ENCODE data around the gene CTDSP1.

CTDSP1 gene

GRCh38 chr2:218418321-218418716 is 18.7 kb downstream of the CTDSP1 start:
- no peak overlapping the region for H3K4me3 Mint-ChIP-seq
- H3K9me3 Mint-ChIP-seq: no peaks in the 10 kb centered on the region
- H3K27ac Mint-ChIP-seq: no peak overlapping the region
- H3K27me3 Mint-ChIP-seq: no peaks in the 10 kb centered on the region
- intact Hi-C loops (cut with micrococcal nuclease): loop anchor here (10.0 kb wide), 1 partner anchor 216 kb away; no protein-coding TSS in a partner anchor
- no peaks in the 10 kb centered on the region for H3K36me3 Mint-ChIP-seq (ENCODE audit: low read depth)
- H3K4me1 Mint-ChIP-seq (ENCODE audit: low read depth): peaks cover 8% of the 10 kb centered on the region

- Mint-ChIP-seq H3K4me3 (no peak within 1 kb of the TSS), H3K27ac (no peak within 1 kb of the TSS), H3K9me3 (no peaks in the 10 kb centered on the region), H3K4me1 (ENCODE audit: low read depth) (peaks cover 8% of the 10 kb centered on the region), H3K27me3 (no peaks in the 10 kb centered on the region), H3K36me3 (ENCODE audit: low read depth) (no peaks in the 10 kb centered on the region)
- intact Hi-C loops (cut with micrococcal nuclease): loop anchor here (10.0 kb wide), 1 partner anchor 216 kb away; no protein-coding TSS in a partner anchor
Measured at GRCh38 chr2:218418717-218419458, 19.2 kb downstream of the CTDSP1 start, which contains the start of gene VIL1. Gene VIL1, plus strand, starts transcription at chr2:218419123. Its CDS starts 4,656 bp downstream, at chr2:218423779.

GRCh38 chr2:218419630-218420216 is 20.1 kb downstream of the CTDSP1 start:
- H3K4me1 Mint-ChIP-seq (ENCODE audit: low read depth): peaks cover 8% of the 10 kb centered on the region
- no peak overlapping the region for H3K27ac Mint-ChIP-seq
- H3K27me3 Mint-ChIP-seq: no peaks in the 10 kb centered on the region
- H3K9me3 Mint-ChIP-seq: no peaks in the 10 kb centered on the region
- no peaks in the 10 kb centered on the region for H3K36me3 Mint-ChIP-seq (ENCODE audit: low read depth)
- intact Hi-C loops (cut with micrococcal nuclease): loop anchor here (10.0 kb wide), 1 partner anchor 215 kb away; no protein-coding TSS in a partner anchor
- no peak overlapping the region for H3K4me3 Mint-ChIP-seq

- Mint-ChIP-seq H3K4me3 (no peak overlapping the region), H3K27me3 (no peaks in the 10 kb centered on the region), H3K4me1 (ENCODE audit: low read depth) (peaks cover 8% of the 10 kb centered on the region), H3K9me3 (no peaks in the 10 kb centered on the region), H3K36me3 (ENCODE audit: low read depth) (no peaks in the 10 kb centered on the region), H3K27ac (no peak overlapping the region)
- intact Hi-C loops (cut with micrococcal nuclease): no loop called here
Measured at GRCh38 chr2:218421027-218421426, 21.4 kb downstream of the CTDSP1 start.

GRCh38 chr2:218422403-218423086 is 22.9 kb downstream of the CTDSP1 start:
- no peaks in the 10 kb centered on the region for H3K27me3 Mint-ChIP-seq
- H3K9me3 Mint-ChIP-seq: no peaks in the 10 kb centered on the region
- H3K27ac Mint-ChIP-seq: no peak overlapping the region
- peaks cover 8% of the 10 kb centered on the region for H3K4me1 Mint-ChIP-seq (ENCODE audit: low read depth)
- H3K4me3 Mint-ChIP-seq: no peak overlapping the region
- intact Hi-C loops (cut with micrococcal nuclease): no loop called here
- no peaks in the 10 kb centered on the region for H3K36me3 Mint-ChIP-seq (ENCODE audit: low read depth)

- H3K4me1 Mint-ChIP-seq (ENCODE audit: low read depth): peaks cover 8% of the 10 kb centered on the region
- no peaks in the 10 kb centered on the region for H3K36me3 Mint-ChIP-seq (ENCODE audit: low read depth)
- H3K9me3 Mint-ChIP-seq: no peaks in the 10 kb centered on the region
- H3K27ac Mint-ChIP-seq: no peak overlapping the region
- H3K4me3 Mint-ChIP-seq: no peak overlapping the region
- H3K27me3 Mint-ChIP-seq: no peaks in the 10 kb centered on the region
- intact Hi-C loops (cut with micrococcal nuclease): no loop called here
Measured at GRCh38 chr2:218423584-218423983, 23.9 kb downstream of the CTDSP1 start.

- Mint-ChIP-seq H3K4me3 (no peak overlapping the region), H3K27ac (no peak overlapping the region), H3K27me3 (peaks cover 3% of the 10 kb centered on the region), H3K9me3 (no peaks in the 10 kb centered on the region), H3K4me1 (ENCODE audit: low read depth) (peaks cover 8% of the 10 kb centered on the region), H3K36me3 (ENCODE audit: low read depth) (no peaks in the 10 kb centered on the region)
- intact Hi-C loops (cut with micrococcal nuclease): no loop called here
Measured at GRCh38 chr2:218425531-218425930, 25.9 kb downstream of the CTDSP1 start.

- Mint-ChIP-seq H3K9me3 (no peaks in the 10 kb centered on the region), H3K4me3 (no peak overlapping the region), H3K27me3 (peaks cover 7% of the 10 kb centered on the region), H3K4me1 (ENCODE audit: low read depth) (no peaks in the 10 kb centered on the region), H3K36me3 (ENCODE audit: low read depth) (no peaks in the 10 kb centered on the region), H3K27ac (no peak overlapping the region)
- intact Hi-C loops (cut with micrococcal nuclease): no loop called here
Measured at GRCh38 chr2:218427741-218428140, 28.1 kb downstream of the CTDSP1 start.

- Mint-ChIP-seq H3K4me3 (no peak overlapping the region), H3K4me1 (ENCODE audit: low read depth) (no peaks in the 10 kb centered on the region), H3K9me3 (no peaks in the 10 kb centered on the region), H3K36me3 (ENCODE audit: low read depth) (no peaks in the 10 kb centered on the region), H3K27ac (no peak overlapping the region), H3K27me3 (peaks cover 7% of the 10 kb centered on the region)
- intact Hi-C loops (cut with micrococcal nuclease): no loop called here
Measured at GRCh38 chr2:218428846-218429558, 29.3 kb downstream of the CTDSP1 start.

- Mint-ChIP-seq H3K36me3 (ENCODE audit: low read depth) (no peaks in the 10 kb centered on the region), H3K9me3 (no peaks in the 10 kb centered on the region), H3K27me3 (peaks cover 7% of the 10 kb centered on the region), H3K4me3 (no peak overlapping the region), H3K4me1 (ENCODE audit: low read depth) (no peaks in the 10 kb centered on the region), H3K27ac (no peak overlapping the region)
- intact Hi-C loops (cut with micrococcal nuclease): no loop called here
Measured at GRCh38 chr2:218429911-218430692, 30.4 kb downstream of the CTDSP1 start.

GRCh38 chr2:218430721-218431120 is 31.1 kb downstream of the CTDSP1 start:
- no peak overlapping the region for H3K27ac Mint-ChIP-seq
- no peaks in the 10 kb centered on the region for H3K36me3 Mint-ChIP-seq (ENCODE audit: low read depth)
- H3K9me3 Mint-ChIP-seq: no peaks in the 10 kb centered on the region
- H3K4me1 Mint-ChIP-seq (ENCODE audit: low read depth): no peaks in the 10 kb centered on the region
- H3K27me3 Mint-ChIP-seq: peaks cover 7% of the 10 kb centered on the region
- intact Hi-C loops (cut with micrococcal nuclease): no loop called here
- no peak overlapping the region for H3K4me3 Mint-ChIP-seq

- no peaks in the 10 kb centered on the region for H3K9me3 Mint-ChIP-seq
- H3K27me3 Mint-ChIP-seq: peaks cover 7% of the 10 kb centered on the region
- H3K36me3 Mint-ChIP-seq (ENCODE audit: low read depth): no peaks in the 10 kb centered on the region
- no peak overlapping the region for H3K4me3 Mint-ChIP-seq
- no peak overlapping the region for H3K27ac Mint-ChIP-seq
- intact Hi-C loops (cut with micrococcal nuclease): no loop called here
- H3K4me1 Mint-ChIP-seq (ENCODE audit: low read depth): no peaks in the 10 kb centered on the region
Measured at GRCh38 chr2:218431878-218432277, 32.2 kb downstream of the CTDSP1 start.

- H3K4me1 Mint-ChIP-seq (ENCODE audit: low read depth): peaks cover 4% of the 10 kb centered on the region
- intact Hi-C loops (cut with micrococcal nuclease): no loop called here
- no peaks in the 10 kb centered on the region for H3K36me3 Mint-ChIP-seq (ENCODE audit: low read depth)
- H3K27me3 Mint-ChIP-seq: peaks cover 7% of the 10 kb centered on the region
- no peak overlapping the region for H3K4me3 Mint-ChIP-seq
- H3K27ac Mint-ChIP-seq: no peak overlapping the region
- no peaks in the 10 kb centered on the region for H3K9me3 Mint-ChIP-seq
Measured at GRCh38 chr2:218432676-218433365, 33.2 kb downstream of the CTDSP1 start.

Measured in dendritic cell treated with granulocyte-macrophage colony-stimulating factor and Interleukin-4, amounts not matched to agents 40 ng/mL and 50 ng/mL, for 4 days (primary cell).